GM18858 (cell line): Measurements from ENCODE around the gene LCE1E.

Experiments
- ATAC-seq: cut with Tn5 transposase; IDR thresholded peaks from one replicate; pipeline ENCODE4 v1.9.1; 2021; ENCODE audit not compliant: unreplicated experiment

LCE1E gene, protein sequence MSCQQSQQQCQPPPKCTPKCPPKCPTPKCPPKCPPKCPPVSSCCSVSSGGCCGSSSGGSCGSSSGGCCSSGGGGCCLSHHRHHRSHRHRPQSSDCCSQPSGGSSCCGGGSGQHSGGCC

DNA sequence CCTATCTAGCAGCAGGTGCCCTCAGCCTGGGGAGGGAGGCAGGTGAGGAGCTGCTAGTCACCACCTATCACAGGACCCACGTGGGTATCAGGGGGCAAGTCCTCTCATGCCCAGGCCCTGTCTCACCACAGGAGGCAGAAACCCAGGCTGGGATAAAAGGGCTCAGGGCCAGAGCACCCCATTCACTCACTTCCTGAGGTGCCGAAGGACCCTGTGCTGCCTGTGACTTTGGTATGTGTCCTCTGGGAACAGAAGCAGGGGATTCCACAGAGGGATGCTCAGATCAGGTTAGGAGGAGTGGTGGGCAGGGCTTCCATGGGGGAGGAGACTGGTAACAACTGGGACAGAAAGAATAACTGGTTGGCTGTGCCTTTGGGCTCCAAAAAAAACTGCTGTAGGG lies at the start of gene LCE1E:
Gene LCE1E, plus strand, starts transcription at position 181 of the 400 bp plus-strand sequence. CDS start 1,043 bp downstream, outside the sequence.
- no peak for ATAC-seq

- ATAC-seq, result no peak
Measured at GRCh38 chr1:152737997-152738396, 48.1 kb upstream of the LCE1E start.

- ATAC-seq, result no peak
Measured at GRCh38 chr1:152739841-152740240, 46.2 kb upstream of the LCE1E start.

- ATAC-seq, result no peak
Measured at GRCh38 chr1:152741656-152742055, 44.4 kb upstream of the LCE1E start.

- no peak for ATAC-seq
Measured at GRCh38 chr1:152743371-152744145, 42.5 kb upstream of the LCE1E start.

DNA sequence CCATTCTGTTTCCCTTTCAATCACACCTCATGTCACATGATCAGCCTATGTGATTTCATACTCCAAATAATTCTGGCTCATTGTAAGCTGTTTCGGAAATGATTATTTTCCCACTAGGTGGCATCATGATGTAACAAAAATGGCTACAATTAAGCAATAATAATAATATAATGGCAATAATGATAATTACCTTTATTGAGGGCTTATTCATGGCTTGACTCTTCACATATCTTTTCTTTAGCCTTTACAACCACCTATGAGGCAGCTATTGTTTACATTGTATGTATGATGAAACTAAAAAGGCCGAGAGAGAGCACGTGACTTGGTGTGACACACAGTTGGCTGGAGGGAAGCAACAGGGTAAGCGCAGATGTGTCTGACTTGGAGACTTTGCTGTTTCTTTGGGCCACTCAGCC lies 40.8 kb upstream of the LCE1E start:
- ATAC-seq, result no peak

GRCh38 chr1:152745765-152746444 lies 40.2 kb upstream of the LCE1E start:
- ATAC-seq, result no peak

DNA sequence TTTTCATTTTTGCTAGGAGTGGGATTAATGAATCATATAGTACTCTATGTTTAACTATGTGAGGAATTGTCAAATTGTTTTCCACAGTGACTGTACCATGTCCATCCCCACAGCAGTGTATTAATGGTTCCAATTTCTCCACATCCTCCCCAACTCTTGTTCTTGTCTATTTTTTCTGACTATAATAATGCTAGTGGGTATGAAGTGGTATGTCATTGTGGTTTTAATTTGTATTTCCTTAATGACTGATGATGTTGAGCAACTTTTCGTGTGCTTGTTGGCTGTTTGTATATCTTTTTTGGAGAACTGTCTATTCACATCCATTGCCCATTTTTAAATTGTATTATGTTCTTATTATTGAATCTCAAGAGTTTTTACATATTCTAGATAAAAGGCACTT lies 38.2 kb upstream of the LCE1E start:
- ATAC-seq, result no peak

DNA sequence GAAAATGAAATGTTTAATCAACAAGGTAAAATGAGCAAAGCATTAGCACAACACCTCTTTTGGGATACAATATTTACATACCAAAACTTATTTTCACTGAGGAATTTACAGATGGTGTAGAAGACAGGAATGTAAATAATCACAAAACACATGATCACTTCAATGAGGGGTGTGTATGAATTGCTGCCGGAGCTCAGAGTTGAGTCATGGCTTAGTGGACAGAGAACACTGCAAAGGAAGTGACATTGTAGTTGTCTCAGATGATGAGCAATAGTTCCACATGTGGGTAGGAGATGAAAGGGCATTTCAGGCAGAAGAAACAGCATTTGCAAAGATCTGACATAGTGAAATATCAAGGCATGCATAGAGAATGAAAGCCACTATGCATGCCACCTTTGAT lies 33.8 kb upstream of the LCE1E start:
- no peak for ATAC-seq

DNA sequence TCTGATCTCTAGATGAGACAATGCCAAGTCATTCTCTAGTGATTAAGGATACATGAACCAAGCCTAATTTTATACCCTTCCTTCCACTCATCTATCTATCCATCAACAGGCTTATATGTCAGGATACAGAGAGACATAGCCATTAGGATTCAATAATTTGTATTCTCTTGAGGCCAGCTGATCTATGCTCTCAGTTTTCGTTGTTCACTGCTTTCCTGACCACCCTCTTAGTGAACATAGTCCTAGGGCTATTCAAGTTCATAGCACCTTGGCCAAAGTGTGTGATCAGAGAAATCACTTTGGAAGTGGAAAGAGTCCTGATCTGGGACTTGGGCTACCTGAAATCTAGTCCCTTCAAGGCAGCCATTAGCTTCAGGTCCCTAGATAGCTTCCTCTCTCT lies 32.5 kb upstream of the LCE1E start:
- no peak for ATAC-seq

- no peak for ATAC-seq
Measured at GRCh38 chr1:152756872-152757271, 29.2 kb upstream of the LCE1E start.

- ATAC-seq, result no peak
Measured at GRCh38 chr1:152757747-152758146, 28.3 kb upstream of the LCE1E start, which contains the start of gene KPRP. TSS of gene KPRP (plus strand) at chr1:152758025. CDS start at chr1:152759589, 1,564 bp downstream.

DNA sequence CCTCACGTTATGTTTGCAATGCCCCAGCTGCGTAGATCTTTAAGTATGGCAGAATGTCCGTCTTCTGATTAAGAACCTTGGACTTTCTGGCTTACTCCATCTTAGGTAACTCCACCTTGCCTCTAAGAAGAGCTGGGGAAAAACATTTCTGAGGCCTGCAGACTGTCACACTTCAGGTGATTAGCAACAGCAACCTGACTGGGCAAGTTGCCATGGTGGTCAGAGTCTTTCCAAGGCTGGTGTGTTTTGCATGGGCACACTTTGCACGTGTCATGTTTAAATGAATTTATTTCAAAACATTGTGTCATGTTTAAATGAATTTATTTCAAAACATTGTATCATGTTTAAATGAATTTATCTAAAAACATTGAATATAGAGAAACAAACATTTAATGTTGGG lies 27.4 kb upstream of the LCE1E start:
- no peak for ATAC-seq

- ATAC-seq, result no peak
Measured at GRCh38 chr1:152759453-152760173, 26.4 kb upstream of the LCE1E start.

DNA sequence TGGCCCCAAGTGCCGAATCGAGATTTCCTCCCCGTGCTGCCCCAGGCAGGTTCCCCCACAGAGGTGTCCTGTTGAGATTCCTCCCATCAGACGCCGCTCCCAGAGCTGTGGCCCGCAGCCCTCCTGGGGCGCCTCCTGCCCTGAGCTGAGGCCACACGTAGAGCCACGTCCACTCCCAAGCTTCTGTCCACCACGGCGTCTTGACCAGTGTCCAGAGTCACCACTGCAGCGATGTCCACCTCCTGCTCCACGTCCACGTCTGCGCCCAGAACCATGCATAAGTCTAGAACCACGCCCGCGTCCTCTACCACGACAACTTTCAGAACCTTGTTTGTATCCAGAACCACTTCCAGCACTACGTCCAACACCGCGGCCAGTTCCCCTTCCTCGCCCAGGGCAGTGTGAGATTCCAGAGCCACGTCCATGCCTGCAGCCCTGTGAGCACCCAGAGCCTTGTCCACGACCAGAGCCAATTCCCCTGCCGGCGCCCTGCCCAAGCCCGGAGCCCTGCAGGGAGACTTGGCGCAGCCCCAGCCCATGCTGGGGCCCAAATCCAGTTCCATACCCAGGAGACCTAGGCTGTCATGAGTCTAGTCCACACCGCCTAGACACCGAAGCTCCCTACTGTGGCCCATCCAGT lies 25.4 kb upstream of the LCE1E start:
- no peak for ATAC-seq

- ATAC-seq, result no peak
Measured at GRCh38 chr1:152761609-152762213, 24.3 kb upstream of the LCE1E start.

DNA sequence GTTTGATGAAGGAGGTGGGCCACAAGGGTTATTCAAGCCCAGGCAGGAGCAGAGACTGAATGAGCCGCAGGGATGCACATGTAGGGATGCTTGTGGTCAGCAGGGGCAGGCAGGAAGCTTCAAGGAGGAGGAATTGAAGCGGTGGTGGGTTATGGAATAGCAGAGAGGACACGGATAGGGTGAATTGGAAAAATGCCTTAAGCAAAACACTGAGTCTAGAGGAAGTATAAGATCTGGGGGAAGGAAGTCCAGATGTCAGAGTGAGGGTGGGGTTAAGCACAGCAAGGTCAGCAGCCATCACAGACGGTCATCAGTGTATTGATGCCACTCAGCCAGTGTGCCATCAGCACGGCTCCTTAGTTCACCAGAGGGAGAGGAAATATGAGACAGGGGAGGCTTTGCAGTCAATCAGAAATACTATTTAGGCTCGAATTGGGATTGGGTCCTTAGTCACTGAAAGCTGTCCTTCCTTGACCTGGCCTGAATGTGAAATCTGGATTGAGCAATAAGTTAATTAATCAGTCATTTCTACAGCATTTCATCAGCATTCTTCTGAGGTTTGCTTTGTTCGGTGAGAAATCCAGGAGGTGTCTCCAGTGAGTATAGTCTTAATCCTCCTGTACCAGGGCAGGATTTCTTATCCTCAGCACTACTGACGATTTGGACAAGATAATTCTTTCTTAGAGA lies 17.1 kb upstream of the LCE1E start:
- no peak for ATAC-seq

DNA sequence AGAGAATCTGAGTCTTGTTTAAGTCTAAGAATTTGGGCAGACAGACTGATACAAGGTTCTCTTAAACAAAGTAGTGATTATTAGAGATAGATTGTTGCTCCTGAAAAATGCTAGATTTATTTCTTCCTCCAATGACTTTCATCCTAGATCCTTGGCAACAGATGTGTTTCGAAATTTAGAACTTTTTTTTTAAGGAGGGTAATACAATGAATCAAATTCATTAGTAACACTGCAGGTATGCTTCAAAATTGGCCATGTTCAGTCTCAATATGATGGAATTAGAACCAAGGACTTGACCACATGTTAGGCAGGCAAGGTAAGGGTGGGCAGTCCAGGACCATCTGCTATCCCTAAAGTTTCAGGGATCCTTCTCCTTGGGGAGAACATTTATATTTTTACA lies 15.6 kb upstream of the LCE1E start:
- no peak for ATAC-seq

- no peak for ATAC-seq
Measured at GRCh38 chr1:152774875-152775274, 11.2 kb upstream of the LCE1E start, which contains the start of gene LCE1F. TSS of gene LCE1F (plus strand) at chr1:152775140. CDS start at chr1:152776372, 1,232 bp downstream.

- no peak for ATAC-seq
Measured at GRCh38 chr1:152776361-152776760, 9.7 kb upstream of the LCE1E start.
